ENCODE measurements around the gene SPATS2. TPM values are rescaled to one million over a fixed set of nuclear protein-coding genes. Genes with fewer than 3 reads are reported as not detected.
A peak's percentile ranks its signal among the peaks of the same experiment; 100 is the strongest.

Gene SPATS2
- total RNA-seq, 4 donors from 2014 or later, result 5.3 to 7.8 (median 6.7) TPM

- ATAC-seq, result no peak
- Histone ChIP-seq H3K27me3 (no peaks in the 10 kb centered on the region), H3K4me3 (no peak overlapping the region), H3K27ac (no peak overlapping the region), H3K9me3 (no peaks in the 10 kb centered on the region), H3K36me3 (no peaks in the 10 kb centered on the region), H3K4me1 (peaks cover 6 to 7% of the 10 kb centered on the region in 2 donors)
- TF ChIP-seq, protein P1, sequence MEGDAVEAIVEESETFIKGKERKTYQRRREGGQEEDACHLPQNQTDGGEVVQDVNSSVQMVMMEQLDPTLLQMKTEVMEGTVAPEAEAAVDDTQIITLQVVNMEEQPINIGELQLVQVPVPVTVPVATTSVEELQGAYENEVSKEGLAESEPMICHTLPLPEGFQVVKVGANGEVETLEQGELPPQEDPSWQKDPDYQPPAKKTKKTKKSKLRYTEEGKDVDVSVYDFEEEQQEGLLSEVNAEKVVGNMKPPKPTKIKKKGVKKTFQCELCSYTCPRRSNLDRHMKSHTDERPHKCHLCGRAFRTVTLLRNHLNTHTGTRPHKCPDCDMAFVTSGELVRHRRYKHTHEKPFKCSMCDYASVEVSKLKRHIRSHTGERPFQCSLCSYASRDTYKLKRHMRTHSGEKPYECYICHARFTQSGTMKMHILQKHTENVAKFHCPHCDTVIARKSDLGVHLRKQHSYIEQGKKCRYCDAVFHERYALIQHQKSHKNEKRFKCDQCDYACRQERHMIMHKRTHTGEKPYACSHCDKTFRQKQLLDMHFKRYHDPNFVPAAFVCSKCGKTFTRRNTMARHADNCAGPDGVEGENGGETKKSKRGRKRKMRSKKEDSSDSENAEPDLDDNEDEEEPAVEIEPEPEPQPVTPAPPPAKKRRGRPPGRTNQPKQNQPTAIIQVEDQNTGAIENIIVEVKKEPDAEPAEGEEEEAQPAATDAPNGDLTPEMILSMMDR (IDR thresholded peaks at IDR 0.05 in 4 of 5, conservative IDR thresholded peaks at IDR 0.05 in 1 of 5), result no peak
- no peak for TF ChIP-seq POLR2A (IDR thresholded peaks at IDR 0.05)
- in situ Hi-C loops (cut with MboI; ENCODE audit: low sequenced_read_pairs in 4 of 4) (no loop called here), intact Hi-C loops (cut with DNase I; ENCODE audit: low total_unique reads) (no loop called here)
- no peak for DNase-seq
Observed at GRCh38 chr12:49456131-49456679, 88.9 kb downstream of the SPATS2 start.

DNA sequence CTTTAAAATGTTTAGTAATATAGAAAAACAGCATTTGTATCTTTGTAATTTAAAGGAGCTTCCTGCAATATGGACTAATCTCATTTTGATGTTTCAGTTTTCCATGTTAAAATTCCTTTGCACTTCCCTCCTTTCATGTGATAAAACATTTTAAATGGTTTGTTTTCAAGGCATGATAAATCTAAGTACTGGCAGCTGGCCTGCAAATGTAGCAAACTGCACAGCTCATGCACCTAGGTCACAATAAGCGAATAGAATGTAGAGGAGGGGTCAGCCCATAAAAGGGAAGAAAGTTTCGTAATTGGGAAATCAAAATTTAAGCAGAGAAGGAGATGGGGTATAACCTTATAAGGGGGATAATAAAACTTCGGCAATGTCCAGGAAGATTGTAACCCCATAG is 91.6 kb downstream of the SPATS2 start:
- Histone ChIP-seq H3K27ac (no peak overlapping the region), H3K4me1 (peaks cover 18 to 23% of the 10 kb centered on the region in 2 donors), H3K4me3 (no peak overlapping the region), H3K36me3 (no peaks in the 10 kb centered on the region), H3K9me3 (no peaks in the 10 kb centered on the region), H3K27me3 (no peaks in the 10 kb centered on the region)
- intact Hi-C loops (cut with DNase I; ENCODE audit: low total_unique reads) (no loop called here), in situ Hi-C loops (cut with MboI; ENCODE audit: low sequenced_read_pairs in 4 of 4) (no loop called here)
- ATAC-seq, result no peak
- DNase-seq, result no peak
- TF ChIP-seq, protein P1 (IDR thresholded peaks at IDR 0.05 in 4 of 5, conservative IDR thresholded peaks at IDR 0.05 in 1 of 5), result no peak
- no peak for TF ChIP-seq POLR2A (IDR thresholded peaks at IDR 0.05)

DNA sequence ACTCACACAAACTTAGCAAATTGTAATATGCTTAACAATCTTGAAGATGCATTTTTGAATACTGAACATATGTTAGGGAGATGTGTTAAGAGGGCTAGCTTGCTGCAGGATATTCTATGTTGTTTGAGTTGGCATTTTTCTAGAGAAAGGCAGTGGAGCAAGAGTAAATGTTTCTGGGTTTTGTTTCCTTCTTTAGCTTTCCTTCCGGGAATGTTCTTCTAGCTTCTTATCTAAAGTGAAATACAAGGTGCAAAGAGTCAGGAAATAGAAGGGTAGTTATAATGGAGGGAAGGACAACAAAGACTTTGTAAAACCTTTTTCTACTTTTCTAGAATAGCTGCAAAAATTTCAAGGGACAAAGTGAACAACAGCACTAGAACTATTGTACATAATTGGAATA is 94.0 kb downstream of the SPATS2 start:
- Histone ChIP-seq H3K36me3 (no peaks in the 10 kb centered on the region), H3K9me3 (no peaks in the 10 kb centered on the region), H3K27ac (no peak overlapping the region), H3K4me1 (peaks cover 18 to 23% of the 10 kb centered on the region in 2 donors), H3K4me3 (no peak overlapping the region), H3K27me3 (no peaks in the 10 kb centered on the region)
- intact Hi-C loops (cut with DNase I; ENCODE audit: low total_unique reads), result no loop called here
- in situ Hi-C loops (cut with MboI; ENCODE audit: low sequenced_read_pairs in 4 of 4), result no loop called here
- DNase-seq (no peak), ATAC-seq (no peak)
- TF ChIP-seq, protein P1 (IDR thresholded peaks at IDR 0.05 in 4 of 5, conservative IDR thresholded peaks at IDR 0.05 in 1 of 5), result no peak
- TF ChIP-seq POLR2A (IDR thresholded peaks at IDR 0.05), result no peak

DNA sequence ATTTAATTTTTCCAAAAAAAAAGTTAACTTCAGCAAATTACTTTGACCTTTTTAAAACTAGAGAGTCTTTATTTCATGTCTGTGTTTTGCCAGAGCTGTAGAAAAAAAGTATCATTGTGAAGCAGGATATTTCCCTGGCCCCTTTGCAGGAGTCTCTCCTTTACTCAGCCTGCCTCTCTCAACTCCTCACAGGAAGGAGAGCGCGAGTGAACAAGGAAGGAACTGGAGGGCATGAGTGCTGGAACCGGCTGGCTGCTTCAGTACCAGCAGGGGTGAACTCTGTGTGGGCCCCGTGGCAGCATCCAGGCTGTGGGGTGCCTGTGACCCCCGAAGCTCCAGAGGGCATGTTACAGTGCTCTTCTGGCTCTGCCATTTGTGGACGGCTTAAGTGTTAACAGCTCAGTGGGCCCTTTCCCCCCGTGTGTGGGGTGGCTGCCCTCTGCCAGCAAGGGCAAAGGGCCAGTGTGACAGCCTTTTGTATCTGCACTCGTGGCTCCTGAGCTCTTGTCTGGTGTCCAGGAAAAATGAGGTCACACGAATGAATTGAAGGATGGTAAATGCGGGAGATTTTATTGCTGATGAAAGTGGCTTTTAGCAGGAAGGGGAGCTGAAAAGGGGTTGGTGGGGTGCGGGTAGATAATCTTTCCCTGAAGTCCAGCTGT is 95.0 kb downstream of the SPATS2 start:
- ATAC-seq (peak in 1 of 2 donors; percentile 55), DNase-seq (peak in 1 of 2 donors; percentile 44)
- no peaks in the 10 kb centered on the region for H3K9me3 ChIP-seq
- peaks cover 18 to 23% of the 10 kb centered on the region in 2 donors for H3K4me1 ChIP-seq
- H3K27ac ChIP-seq, result peak overlapping the region; percentile 10 to 48 (median 34)
- no peaks in the 10 kb centered on the region for H3K36me3 ChIP-seq
- no peak overlapping the region for H3K4me3 ChIP-seq
- no peak for TF ChIP-seq POLR2A (IDR thresholded peaks at IDR 0.05)
- TF ChIP-seq, protein P1 (IDR thresholded peaks at IDR 0.05 in 4 of 5, conservative IDR thresholded peaks at IDR 0.05 in 1 of 5), result no peak
- intact Hi-C loops (cut with DNase I; ENCODE audit: low total_unique reads) (no loop called here), in situ Hi-C loops (cut with MboI; ENCODE audit: low sequenced_read_pairs in 4 of 4) (no loop called here)
- no peaks in the 10 kb centered on the region for H3K27me3 ChIP-seq
